Measurements from ENCODE around the gene SLC39A11.

Gene SLC39A11

GRCh38 chr17:72751746-72752145 is 340.7 kb downstream of the SLC39A11 start:
- DNase-seq (ENCODE audit: low spot score): no peak
- no peak overlapping the region for H3K27ac ChIP-seq
- H3K4me3 ChIP-seq: no peak overlapping the region
- TF ChIP-seq CTCF (IDR thresholded peaks at IDR 0.05): no peak

GRCh38 chr17:72749119-72749572 is 343.3 kb downstream of the SLC39A11 start:
- no peak for TF ChIP-seq CTCF (IDR thresholded peaks at IDR 0.05)
- no peak for DNase-seq (ENCODE audit: low spot score)
- Histone ChIP-seq H3K27ac (no peak overlapping the region), H3K4me3 (no peak overlapping the region)

GRCh38 chr17:72747501-72747900 is 345.0 kb downstream of the SLC39A11 start:
- no peak overlapping the region for H3K27ac ChIP-seq
- DNase-seq (ENCODE audit: low spot score): no peak
- H3K4me3 ChIP-seq: no peak overlapping the region
- no peak for TF ChIP-seq CTCF (IDR thresholded peaks at IDR 0.05)

GRCh38 chr17:72745241-72745640 is 347.2 kb downstream of the SLC39A11 start:
- DNase-seq (ENCODE audit: low spot score): no peak
- no peak for TF ChIP-seq CTCF (IDR thresholded peaks at IDR 0.05)
- no peak overlapping the region for H3K27ac ChIP-seq
- no peak overlapping the region for H3K4me3 ChIP-seq

GRCh38 chr17:72743037-72743467 is 349.4 kb downstream of the SLC39A11 start:
- no peak overlapping the region for H3K27ac ChIP-seq
- H3K4me3 ChIP-seq: no peak overlapping the region
- no peak for DNase-seq (ENCODE audit: low spot score)
- TF ChIP-seq CTCF (IDR thresholded peaks at IDR 0.05): no peak

GRCh38 chr17:72737151-72737690 is 355.3 kb downstream of the SLC39A11 start:
- Histone ChIP-seq H3K27ac (no peak overlapping the region), H3K4me3 (no peak overlapping the region)
- DNase-seq (ENCODE audit: low spot score): no peak
- no peak for TF ChIP-seq CTCF (IDR thresholded peaks at IDR 0.05)

- no peak for TF ChIP-seq CTCF (IDR thresholded peaks at IDR 0.05)
- no peak overlapping the region for H3K27ac ChIP-seq
- no peak for DNase-seq (ENCODE audit: low spot score)
- H3K4me3 ChIP-seq: no peak overlapping the region
These were observed 356.9 kb downstream of the SLC39A11 start for GRCh38 chr17:72735592-72735991.

Data from coronary artery (tissue), 2 donors.